Ishikawa (cell line): ENCODE results near the gene LDAF1.

Experiments used
- CEBPB ChIP-seq: IDR thresholded peaks from 2 replicates; pipeline ENCODE4 v1.6.1; 2012
- CREB1 ChIP-seq: IDR thresholded peaks from 2 replicates; pipeline ENCODE4 v1.6.1; 2012; ENCODE audit warnings: low read depth
- EGR1 ChIP-seq: IDR thresholded peaks from 2 replicates; pipeline ENCODE4 v1.6.1; 2012
- EP300 ChIP-seq: IDR thresholded peaks from 2 replicates; pipeline ENCODE4 v1.6.1; 2012; ENCODE audit warnings: borderline replicate concordance
- MAX ChIP-seq: IDR thresholded peaks from 2 replicates; pipeline ENCODE4 v1.6.1; 2012
- REST ChIP-seq: IDR thresholded peaks from 2 replicates; pipeline ENCODE4 v1.6.1; 2012; ENCODE audit warnings: low read depth, mild to moderate bottlenecking
- TEAD4 ChIP-seq: IDR thresholded peaks from 2 replicates; pipeline ENCODE4 v1.6.1; 2012
- YY1 ChIP-seq: IDR thresholded peaks from 2 replicates; pipeline ENCODE4 v1.6.1; 2012; ENCODE audit warnings: low read depth

- TF ChIP-seq CEBPB, result no peak
- no peak for TF ChIP-seq MAX
- TF ChIP-seq EP300, result no peak
- no peak for TF ChIP-seq EGR1
- no peak for TF ChIP-seq REST
- TF ChIP-seq YY1, result no peak
- TF ChIP-seq CREB1, result no peak
- no peak for TF ChIP-seq TEAD4
These were observed 55.6 kb downstream of the LDAF1 start for GRCh38 chr16:21214086-21214485.
